MCF 10A (cell line): ENCODE data around the gene C14orf132. TPM values are rescaled to one million over a fixed set of nuclear protein-coding genes. Genes with fewer than 3 reads are reported as not detected.
"Not testable (repeated sequence)": the region's sequence is repeated elsewhere in the genome, so short reads cannot be mapped to it uniquely, and the experiment has no call there.

Experiments
- BruUV-seq: library from RNA; stranded (reverse); fragments of 400-500 nt; replicated peaks from 2 replicates; lab custom pipeline; 2021; lab: Mats Ljungman, UMichigan
- CTCF ChIA-PET: fragments of 300-600 bp; sonication (Branson Sonifier 250); formaldehyde crosslinking; extraction: SDS; loops from one replicate; lab custom pipeline; 2021; ENCODE audit warnings: antibody characterized with exemption, inconsistent platforms; lab: Yijun Ruan, JAX
- POLR2A ChIA-PET: fragments of 300-600, 350-650 bp; sonication (Branson Sonifier 250); formaldehyde crosslinking; extraction: SDS; loops from one replicate; lab custom pipeline; 2020; ENCODE audit warnings: antibody characterized with exemption, inconsistent platforms; lab: Yijun Ruan, JAX
- DNase-seq: peaks from one replicate; pipeline ENCODE4 v3.0.0-alpha.2; 2018; ENCODE audit not compliant: unreplicated experiment
- H3K27ac Mint-ChIP-seq: one replicate; pipeline ENCODE4 v1.8.0; 2022; ENCODE audit warnings: mild to moderate bottlenecking, low read depth, mixed read lengths; ENCODE audit not compliant: unreplicated experiment
- H3K27me3 Mint-ChIP-seq: one replicate; pipeline ENCODE4 v1.8.0; 2022; ENCODE audit warnings: mixed read lengths; ENCODE audit not compliant: insufficient read depth, unreplicated experiment
- H3K36me3 Mint-ChIP-seq: one replicate; pipeline ENCODE4 v1.8.0; 2022; ENCODE audit warnings: mild to moderate bottlenecking, moderate library complexity, mixed read lengths; ENCODE audit not compliant: insufficient read depth, unreplicated experiment
- H3K4me1 Mint-ChIP-seq: one replicate; pipeline ENCODE4 v1.8.0; 2022; ENCODE audit warnings: mixed read lengths; ENCODE audit not compliant: insufficient read depth, unreplicated experiment
- H3K4me3 Mint-ChIP-seq: one replicate; pipeline ENCODE4 v1.8.0; 2022; ENCODE audit warnings: mild to moderate bottlenecking, moderate library complexity, mixed read lengths; ENCODE audit not compliant: unreplicated experiment
- H3K9me3 Mint-ChIP-seq: one replicate; pipeline ENCODE4 v1.8.0; 2022; ENCODE audit warnings: mixed read lengths; ENCODE audit not compliant: unreplicated experiment
- intact Hi-C: fragments of 100-400 bp; cut with micrococcal nuclease; formaldehyde crosslinking; loops from 2 replicates; pipeline ENCODE4 v1.14.1; 2022
- total RNA-seq: library from RNA; stranded (reverse); gene quantifications from 2 replicates; pipeline ENCODE4 v1.2.3, GENCODE V29; 2022
- TF ChIP-seq, protein P1 (sequence below): fragments of 200-600 bp; IDR thresholded peaks from one replicate; pipeline ENCODE4 v1.8.0; 2022; ENCODE audit warnings: antibody characterized with exemption, mild to moderate bottlenecking; ENCODE audit not compliant: unreplicated experiment

The C14orf132 gene
- total RNA-seq, 1 experiment from 2014 or later, result not detected

DNA sequence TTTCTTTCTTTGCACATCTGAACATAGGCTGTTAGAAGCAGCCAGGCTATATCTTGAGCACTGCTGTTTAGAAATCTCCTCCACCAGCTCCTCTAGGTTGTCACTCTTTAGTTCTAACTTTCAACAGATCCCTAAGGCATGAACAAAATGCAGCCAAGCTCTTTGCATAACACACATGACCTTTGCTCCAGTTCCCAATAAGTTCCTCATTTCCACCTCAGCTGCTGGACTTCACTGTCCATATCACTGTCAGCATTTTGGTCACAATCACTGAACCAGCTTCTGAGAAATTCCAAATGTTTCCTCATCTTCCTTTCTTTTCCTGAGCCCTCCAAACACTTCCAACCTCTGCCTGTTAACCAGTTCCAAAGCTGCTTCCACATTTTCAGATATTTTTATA lies 27.6 kb upstream of the C14orf132 start:
- Mint-ChIP-seq H3K27me3 (peaks cover 18% of the 10 kb centered on the region), H3K9me3 (no peaks in the 10 kb centered on the region), H3K36me3 (no peaks in the 10 kb centered on the region), H3K4me1 (no peaks in the 10 kb centered on the region), H3K27ac (no peak overlapping the region), H3K4me3 (no peak overlapping the region)
- ChIA-PET CTCF (interaction anchor here (0.8 to 1.8 kb wide), 5 partner anchors 9 to 450 kb away, joined by 3 to 6 read pairs (median 4); no protein-coding TSS in a partner anchor), POLR2A (interaction anchor here (0.7 kb wide), 1 partner anchor 613 kb away, joined by 3 read pairs; no protein-coding TSS in a partner anchor)
- BruUV-seq, result no TSS peak
- TF ChIP-seq, protein P1, sequence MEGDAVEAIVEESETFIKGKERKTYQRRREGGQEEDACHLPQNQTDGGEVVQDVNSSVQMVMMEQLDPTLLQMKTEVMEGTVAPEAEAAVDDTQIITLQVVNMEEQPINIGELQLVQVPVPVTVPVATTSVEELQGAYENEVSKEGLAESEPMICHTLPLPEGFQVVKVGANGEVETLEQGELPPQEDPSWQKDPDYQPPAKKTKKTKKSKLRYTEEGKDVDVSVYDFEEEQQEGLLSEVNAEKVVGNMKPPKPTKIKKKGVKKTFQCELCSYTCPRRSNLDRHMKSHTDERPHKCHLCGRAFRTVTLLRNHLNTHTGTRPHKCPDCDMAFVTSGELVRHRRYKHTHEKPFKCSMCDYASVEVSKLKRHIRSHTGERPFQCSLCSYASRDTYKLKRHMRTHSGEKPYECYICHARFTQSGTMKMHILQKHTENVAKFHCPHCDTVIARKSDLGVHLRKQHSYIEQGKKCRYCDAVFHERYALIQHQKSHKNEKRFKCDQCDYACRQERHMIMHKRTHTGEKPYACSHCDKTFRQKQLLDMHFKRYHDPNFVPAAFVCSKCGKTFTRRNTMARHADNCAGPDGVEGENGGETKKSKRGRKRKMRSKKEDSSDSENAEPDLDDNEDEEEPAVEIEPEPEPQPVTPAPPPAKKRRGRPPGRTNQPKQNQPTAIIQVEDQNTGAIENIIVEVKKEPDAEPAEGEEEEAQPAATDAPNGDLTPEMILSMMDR, result no peak
- DNase-seq, result no peak
- intact Hi-C loops, result no loop called here

GRCh38 chr14:96012757-96013156 lies 26.4 kb upstream of the C14orf132 start:
- intact Hi-C loops, H3K27ac Mint-ChIP-seq, H3K4me1 Mint-ChIP-seq, POLR2A ChIA-PET, H3K36me3 Mint-ChIP-seq, DNase-seq, H3K4me3 Mint-ChIP-seq, BruUV-seq, H3K9me3 Mint-ChIP-seq: not testable (repeated sequence)
- H3K27me3 Mint-ChIP-seq, result peaks cover 29% of the 10 kb centered on the region
- CTCF ChIA-PET, result interaction anchor here (0.6 to 1.8 kb wide), 5 partner anchors 10 to 88 kb away, joined by 3 to 4 read pairs (median 3); no protein-coding TSS in a partner anchor

GRCh38 chr14:96014176-96014575 lies 25.0 kb upstream of the C14orf132 start:
- Mint-ChIP-seq H3K4me3 (no peak overlapping the region), H3K27ac (no peak overlapping the region), H3K27me3 (peaks cover 44% of the 10 kb centered on the region), H3K4me1 (no peaks in the 10 kb centered on the region), H3K36me3 (no peaks in the 10 kb centered on the region), H3K9me3 (peaks cover 8% of the 10 kb centered on the region)
- intact Hi-C loops, result no loop called here
- DNase-seq, result no peak
- no TSS peak for BruUV-seq
- ChIA-PET POLR2A (interaction anchor here (1.1 kb wide), 2 partner anchors 10 to 13 kb away, joined by 3 to 6 read pairs; no protein-coding TSS in a partner anchor), CTCF (interaction anchor here (0.7 to 1.5 kb wide), 5 partner anchors 33 to 487 kb away, joined by 3 to 6 read pairs (median 4); no protein-coding TSS in a partner anchor)
- TF ChIP-seq, protein P1, result no peak

DNA sequence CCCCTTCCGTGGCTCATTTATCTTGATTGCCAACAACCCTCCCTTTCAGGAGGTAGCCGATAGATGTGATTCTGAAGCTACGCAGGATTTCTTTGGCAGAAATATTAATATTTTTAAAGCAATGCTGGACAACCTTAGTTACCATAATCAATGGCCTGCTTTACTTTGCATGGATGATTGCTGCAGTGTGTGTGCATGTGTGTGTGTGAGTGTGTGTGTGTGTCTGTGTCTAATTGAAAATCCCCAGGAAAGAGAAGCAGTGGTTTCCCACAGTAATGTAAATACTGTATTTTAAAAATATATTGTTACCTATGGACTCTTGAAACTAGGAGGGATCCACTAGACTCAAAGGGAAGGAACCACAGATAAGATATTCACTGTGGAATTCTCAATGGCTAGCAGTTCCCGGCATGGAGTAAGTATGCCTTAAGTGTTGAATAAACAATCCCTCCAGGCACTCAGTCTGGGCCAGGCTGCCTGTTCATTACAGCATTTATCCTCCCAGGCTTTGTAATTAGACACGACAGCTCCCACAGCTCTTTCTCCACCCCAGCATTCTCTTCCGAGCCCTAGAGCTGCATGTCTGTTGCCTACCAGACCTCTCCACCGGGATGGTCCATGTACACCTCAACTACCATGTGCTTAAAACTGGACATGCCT lies 22.5 kb upstream of the C14orf132 start:
- H3K27ac Mint-ChIP-seq, result no peak overlapping the region
- intact Hi-C loops, result no loop called here
- H3K4me3 Mint-ChIP-seq, result no peak overlapping the region
- H3K36me3 Mint-ChIP-seq, result no peaks in the 10 kb centered on the region
- TF ChIP-seq, protein P1, result no peak
- BruUV-seq, result no TSS peak
- CTCF ChIA-PET, result no interaction called here
- H3K27me3 Mint-ChIP-seq, result peaks cover 68% of the 10 kb centered on the region
- no peak for DNase-seq
- no peaks in the 10 kb centered on the region for H3K4me1 Mint-ChIP-seq
- POLR2A ChIA-PET, result no interaction called here
- H3K9me3 Mint-ChIP-seq, result peaks cover 8% of the 10 kb centered on the region
